AG08396 (cell line): ENCODE results near the gene PSMB7.
A peak's percentile ranks its signal among the peaks of the same experiment; 100 is the strongest.

Experiments
- DNase-seq: peaks from one replicate; pipeline ENCODE4 v3.0.0; 2012; ENCODE audit warnings: low spot score, mixed read lengths

PSMB7 gene

DNA sequence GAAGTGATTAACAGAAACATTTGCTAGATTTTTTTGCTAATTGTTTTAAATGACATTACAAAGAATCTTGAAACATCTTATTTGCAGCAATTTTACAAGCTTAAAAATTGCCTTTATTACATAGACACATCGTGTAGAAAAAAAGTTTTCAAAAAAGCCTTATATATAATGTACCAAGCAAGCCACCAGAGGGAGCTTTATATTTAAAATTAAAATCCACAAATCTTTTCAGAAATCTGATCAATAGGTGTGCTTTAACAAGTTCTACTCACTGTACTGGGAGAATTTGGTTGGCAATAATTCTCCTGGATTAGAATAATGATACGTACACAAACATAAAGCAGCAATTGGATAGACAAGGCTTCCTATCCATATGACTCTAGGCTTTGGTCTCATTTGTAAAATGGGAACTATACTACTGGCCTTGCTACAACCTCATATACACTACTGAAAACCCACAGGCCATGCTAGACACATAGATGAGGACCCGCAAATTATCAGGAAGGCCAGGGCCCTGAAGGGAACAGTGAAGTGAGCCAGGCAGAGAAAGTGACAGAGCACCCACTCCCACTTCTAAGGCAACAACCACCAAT lies 4.8 kb downstream of the PSMB7 start:
- DNase-seq: no peak

DNA sequence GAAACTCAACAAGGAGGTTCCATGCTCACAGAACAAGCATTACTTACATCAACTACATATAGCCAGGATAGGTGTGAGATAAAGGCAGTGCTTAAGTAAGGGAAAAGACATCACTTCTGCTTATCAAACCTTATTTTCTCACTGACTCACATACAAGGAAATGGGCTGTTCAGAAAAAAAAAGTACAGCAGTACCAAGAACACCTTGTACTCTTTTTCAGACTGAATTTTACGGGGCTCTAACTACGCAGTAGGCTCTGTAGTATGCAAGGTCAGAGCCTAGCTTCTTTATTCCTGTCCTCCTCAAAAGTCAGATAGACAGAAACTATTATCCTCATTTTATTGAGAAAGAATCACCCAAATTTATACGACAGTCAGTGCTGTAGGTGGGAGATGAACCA lies 5.8 kb downstream of the PSMB7 start:
- no peak for DNase-seq

DNA sequence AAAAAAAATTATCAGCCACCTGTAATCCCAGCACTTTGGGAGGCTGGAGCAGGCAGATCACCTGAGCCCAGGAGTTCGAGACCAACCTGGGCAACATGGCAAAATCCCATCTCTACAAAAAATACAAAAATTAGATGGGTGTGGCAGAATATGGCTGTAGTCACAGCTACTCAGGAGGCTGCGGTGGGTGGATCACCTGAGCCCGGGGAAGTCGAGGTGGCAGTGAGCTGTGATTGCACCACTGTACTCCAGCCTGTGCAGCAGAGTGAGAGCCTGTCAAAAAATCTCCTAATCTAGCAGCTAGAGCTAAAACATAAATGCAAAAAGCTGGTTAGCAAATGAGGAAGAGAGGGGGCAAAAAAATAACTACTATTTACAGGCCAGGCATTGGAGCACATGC lies 12.0 kb downstream of the PSMB7 start:
- no peak for DNase-seq

DNA sequence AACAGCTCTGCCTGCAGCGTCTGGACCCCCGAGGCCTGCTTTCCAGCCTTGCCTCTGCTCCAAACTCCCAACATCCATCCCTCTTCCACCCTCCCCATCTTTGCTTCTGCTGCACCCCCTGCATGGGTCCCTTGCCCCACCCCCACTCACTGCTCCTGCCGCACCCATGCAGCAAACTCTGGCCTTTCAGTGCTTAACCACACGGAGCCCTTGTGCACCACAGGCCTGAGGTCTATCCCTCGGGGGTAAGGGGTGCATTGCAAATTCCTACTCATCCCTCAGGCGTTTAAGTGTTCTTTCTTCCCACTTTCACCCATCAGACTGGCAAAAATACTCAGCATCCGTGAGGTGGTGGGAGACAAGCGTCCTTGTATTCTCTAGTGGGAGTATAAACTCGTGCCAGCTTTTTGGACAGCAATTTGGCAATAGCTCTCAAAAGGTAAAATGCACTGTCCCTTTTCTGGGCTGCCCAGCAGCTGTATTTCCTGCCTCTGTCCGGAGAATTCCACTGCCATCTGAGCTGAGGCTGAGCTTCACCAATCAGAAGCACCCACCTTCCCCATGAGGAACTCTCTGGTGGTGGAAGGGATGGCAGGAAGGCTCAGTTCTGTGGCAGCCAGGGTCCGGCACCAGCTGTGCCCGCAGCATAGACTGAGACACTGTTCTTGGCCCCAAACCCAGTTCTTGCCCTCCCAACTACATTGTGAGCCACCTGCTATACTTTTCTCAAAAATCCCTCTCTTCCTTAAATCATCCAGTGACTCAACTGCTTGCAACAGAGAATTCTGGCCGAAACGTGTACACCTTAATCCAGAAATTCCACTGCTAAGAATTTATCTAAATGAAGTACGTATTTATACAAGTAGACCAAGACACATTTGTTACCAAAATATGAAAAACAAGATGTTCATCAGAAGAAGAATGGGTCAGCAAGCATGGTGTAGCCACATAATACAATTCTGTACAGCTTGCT lies 15.0 kb downstream of the PSMB7 start:
- no peak for DNase-seq

DNA sequence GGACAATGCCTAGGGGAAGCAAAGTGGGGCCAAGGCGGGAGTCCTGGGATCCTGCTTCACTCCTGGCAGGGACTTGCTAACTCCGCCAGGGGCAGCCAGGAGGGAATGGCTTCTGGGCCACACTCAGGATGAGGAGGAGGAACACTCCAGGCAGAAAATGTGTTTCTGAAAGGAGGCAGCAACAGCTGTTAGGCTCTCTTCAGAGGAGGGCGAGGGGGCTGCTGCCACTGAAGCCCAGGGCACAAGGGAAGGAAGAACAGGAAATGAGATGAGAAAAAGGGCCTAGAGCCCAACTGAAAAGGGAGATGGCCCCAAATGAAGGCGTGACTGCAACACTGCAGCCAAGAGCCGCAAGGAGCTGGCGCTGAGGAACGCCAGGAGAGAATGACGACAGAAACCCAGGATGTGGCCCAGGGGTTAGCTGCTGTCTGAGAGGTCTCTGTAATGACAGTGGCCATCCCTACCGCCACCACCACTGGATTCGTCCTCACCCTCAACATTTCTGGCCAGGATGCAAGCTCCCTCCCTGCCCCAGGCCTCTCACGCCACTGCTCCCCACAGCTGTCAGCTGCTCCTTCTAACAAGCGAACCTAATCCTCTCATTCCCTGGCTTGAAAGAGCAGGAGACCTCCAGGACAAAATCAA lies 15.8 kb downstream of the PSMB7 start:
- DNase-seq: peak; percentile 65

DNA sequence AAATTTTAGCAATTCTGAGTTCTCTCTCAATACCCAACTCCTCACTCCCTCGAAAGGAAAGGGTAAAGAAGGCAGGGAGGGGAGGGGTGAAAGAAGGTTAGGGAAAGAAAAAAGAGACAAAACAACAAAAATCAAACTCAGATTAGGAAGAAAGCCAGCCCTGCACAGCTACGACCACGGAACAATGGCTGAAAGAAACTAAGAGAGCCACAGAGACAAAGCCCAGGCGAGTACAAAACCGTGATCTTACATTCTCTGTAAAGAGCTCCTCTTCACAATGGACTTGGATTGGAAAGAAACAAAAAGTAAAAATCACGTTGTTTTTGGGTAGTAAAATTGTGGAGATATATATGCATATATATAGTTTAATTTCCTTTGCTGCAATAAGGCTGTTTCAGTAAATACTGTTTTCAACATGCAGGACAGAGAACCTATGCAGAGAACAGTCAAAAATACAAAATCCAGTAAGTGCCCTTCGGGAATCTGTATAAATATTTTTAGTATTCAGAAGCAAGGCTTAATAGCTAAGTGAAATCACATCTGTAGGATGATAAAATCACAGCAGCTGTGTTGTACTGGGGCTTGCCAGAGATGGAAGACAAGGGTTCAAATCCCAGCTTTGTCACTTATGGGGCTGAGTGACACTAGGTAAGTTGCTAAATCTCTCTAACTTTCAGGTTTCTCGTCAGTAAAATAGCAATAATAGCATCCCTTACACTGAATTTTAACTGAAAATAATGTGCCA lies 16.9 kb downstream of the PSMB7 start:
- DNase-seq: no peak

DNA sequence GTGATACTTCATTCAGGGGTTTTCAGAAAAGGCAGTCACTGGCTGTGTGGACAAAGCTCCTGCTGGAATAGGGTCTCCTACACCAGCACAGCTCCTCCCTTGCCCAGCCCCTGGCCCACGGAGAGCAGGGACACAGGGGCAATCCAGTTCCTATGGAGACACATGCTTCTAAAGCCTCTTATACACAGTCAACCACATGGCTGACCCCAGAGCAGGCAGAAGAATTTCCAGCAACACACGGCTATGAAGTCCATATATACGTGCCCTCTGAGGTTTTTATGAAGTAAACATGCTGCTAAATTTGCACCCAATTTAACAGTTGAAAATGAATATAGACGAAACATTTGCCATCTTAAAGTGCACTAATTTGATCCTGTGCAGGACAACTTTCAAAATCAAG lies 19.4 kb downstream of the PSMB7 start:
- no peak for DNase-seq

DNA sequence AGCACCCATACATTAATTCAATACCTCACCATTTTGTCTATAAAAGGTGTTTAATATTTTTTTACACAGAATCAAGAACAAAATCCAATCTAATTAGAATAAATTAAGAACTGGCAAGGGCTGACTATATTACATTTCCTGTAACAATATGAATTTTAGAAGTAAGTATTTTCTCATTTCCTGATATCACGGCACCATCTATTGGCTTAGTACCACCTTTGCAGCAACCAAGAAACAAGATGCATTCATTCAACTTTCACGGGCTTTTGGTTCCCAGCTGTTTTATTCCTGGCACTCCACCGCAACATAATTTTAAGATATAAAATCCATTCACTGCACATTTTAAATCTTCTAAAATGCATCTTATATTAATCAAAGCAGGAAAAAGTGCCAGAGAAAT lies 20.6 kb downstream of the PSMB7 start:
- no peak for DNase-seq

DNA sequence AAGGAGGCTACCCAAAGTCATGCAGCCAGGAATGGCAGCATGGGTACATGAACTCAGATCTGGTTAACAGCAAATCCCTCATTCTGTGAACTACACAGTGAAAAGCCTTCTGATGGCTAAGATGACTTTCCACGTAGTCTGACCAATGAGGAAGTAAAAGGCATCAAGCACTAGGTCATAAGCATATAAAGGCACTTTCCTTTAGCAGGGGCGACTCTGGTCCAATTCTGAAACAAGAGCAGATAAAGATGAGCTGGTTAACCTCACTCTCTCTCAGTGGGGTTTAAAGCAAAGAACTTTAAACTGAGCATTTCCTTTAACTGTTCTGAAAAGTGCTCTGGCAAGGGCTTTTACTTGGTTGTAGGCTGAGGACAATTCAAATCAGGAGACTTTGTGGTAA lies 21.1 kb downstream of the PSMB7 start:
- no peak for DNase-seq

DNA sequence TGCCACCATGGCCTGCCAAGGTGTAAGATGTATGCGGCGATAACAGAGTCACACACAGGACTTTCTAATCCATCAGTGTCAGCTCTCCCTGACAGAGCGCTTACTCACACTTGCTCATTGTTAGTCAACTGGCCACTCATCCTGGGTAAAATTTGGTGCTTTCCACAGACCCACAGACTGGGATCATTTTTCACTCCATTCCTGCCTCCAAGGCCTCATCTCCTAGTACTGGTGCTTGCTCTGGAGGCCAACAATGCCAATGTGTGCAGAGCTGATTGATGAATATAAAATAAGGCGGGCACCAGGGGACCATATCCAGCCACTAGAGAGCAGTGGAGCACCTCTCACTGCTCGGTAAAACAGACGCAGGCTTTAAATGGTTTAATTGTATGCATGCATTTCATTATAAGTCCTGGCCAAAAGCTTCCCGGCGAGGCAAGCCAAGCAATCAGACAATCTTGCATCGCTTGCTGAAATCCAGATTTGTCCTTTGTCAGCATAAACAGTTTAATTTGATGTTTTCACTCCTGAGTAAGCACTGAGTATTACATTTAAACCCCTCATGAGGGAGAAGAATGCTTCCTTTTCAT lies 22.3 kb downstream of the PSMB7 start:
- DNase-seq: peak; percentile 64

DNA sequence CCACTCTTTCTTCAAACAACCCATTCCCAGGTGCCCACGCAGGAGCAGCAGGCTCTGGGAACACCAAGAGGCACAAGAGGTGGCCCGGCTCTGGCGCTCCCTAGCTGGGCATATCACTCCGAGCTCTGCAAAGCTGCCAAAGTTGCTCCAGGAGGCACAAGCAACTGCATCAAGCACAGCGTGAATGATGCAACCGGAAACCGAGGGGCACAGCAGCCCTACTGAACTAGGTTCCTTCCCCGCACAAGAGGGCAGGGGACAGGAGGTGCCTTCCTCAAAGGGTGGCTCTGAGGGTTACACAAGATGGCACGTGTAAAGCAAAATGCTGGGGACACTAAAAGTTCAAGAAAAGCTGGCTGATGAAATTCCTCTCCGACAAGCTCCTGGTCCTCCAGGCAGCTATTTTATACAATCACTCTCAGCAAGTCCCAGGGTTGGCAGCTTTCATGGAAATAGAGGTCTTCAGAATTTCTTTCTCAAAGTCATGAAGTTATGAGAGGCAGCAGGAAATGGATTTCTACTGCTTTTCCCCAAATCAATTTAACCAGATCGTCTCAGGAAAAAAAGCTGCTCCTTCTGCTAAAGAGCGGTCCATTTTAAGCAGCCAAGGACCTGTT lies 22.9 kb downstream of the PSMB7 start:
- DNase-seq: no peak

DNA sequence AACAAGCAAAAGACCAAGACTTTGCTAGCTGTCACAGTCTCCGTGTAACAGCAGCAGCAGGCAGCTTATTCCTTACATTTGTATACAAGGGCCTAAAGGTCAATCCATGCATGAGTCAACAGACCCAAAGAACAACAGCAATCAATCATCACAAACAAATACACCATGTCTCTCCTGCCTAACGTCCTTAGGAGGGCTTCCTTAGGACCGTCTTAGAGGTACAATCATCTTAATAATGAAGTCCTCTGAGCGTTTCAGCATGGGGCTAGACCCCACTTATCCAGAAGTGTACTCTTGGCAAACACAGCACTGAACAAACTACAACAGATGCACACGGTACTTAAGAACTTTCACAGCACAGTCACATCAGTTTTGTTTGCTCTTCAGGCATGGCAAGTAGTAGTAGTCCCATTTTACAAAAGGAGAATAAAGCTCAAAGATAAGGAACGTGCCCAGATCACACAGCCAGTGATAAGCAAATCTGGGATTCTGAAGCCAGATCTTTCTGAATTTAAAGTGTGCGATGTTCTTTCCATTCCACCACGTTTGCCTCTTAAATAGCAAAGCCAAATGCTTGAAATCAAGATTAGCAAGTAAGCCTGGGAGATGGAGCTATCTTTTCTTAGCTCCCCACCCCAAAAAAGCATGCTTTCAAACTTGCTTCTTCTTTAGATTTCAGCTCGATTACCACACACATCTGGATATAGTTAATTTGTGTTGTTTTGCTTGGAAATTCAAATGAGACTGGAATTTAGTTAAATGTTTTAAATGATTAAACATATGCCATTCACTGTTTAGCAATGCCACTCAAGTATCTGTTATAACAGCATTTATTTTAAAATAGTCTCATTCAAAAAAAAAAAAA lies 24.2 kb downstream of the PSMB7 start:
- DNase-seq: no peak

DNA sequence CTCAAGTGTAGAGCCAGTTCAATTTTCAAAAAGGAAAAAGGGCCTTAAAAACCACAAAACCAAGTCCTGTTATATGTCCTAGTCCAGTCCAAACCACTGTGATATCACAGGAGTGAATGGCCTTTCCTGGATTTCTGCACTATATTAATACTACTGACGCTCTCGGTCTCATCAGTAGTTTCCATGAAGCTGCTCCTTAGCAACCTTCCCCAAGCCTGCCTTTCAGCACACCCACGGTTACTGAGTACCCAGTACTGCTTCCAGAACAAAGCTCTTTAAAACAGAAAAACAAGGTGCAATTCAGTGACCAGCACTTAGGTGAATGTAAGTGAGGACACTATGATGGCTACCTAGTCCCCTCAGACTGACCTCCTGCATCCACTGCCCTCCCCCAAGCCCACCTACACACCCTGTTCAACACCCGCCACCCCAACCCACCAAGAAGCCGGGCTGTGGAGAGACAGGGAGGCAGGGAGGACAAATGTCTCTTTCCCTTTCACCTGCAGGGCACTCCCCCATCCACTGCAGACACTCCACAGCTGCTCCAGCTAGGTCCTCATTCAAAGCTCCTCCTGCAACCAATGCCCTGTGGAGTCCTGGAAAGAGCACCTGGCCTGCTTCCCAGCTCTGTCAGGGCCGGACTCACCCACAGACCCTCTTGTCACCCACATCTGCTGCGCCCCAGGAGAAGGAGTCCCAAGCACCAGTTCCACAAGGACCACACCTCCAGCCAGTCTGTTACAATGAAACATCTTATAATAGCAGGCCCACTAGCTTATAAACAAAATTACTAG lies 25.9 kb downstream of the PSMB7 start:
- DNase-seq: no peak

DNA sequence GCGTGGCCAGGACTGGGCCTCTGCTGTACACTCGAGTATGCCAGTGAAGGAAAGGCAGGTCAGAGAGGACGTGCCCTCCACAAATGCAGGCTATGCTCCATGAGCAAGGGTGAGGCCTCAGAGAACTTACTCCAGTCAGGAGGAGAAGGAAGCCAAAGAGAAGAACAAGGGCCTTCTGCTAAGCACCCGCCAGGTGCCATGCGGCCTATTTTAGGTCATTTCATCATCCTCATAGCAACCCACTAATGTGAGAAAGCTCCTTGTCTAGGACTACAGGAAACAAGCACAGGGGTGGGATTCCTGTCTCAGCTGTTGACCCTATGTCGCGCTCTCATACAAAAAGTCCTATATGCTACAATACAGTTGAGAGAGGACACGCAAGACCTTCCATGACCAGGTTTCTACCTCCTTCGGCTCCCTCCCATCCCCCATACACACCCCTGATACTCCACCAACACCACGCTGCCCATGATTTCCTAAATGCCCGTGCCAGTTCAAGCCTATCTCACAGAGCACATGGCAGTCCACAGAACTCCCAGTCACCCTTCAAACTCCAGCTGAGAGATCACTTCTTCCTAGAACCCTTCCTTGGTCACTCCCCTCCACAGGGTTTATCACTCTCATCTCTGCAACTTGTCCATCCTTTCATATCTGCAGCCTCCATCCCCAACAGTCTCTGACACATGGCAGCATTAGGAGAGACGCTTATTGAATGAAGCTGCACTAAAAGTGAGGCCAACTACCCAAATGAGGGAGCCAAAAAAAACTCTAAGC lies 26.8 kb downstream of the PSMB7 start:
- no peak for DNase-seq

DNA sequence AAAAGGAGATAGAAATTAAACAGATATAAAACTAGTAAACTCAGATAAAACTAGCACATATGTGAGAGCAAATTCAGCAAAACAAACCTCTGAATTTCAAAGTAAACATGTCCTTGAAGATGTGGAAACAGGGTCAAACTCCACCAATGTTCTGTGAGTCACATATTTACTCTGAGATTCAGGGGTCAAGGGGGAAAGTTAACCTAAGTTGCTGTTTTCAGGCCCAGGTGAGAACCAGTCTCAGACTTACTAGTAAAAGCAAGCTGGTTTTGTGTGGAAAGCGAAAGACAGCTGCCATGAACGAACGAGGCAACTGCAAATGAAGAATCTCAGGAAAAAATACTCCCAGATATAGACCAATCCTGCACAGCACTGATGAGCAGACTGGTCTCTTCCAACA lies 29.0 kb downstream of the PSMB7 start:
- no peak for DNase-seq

DNA sequence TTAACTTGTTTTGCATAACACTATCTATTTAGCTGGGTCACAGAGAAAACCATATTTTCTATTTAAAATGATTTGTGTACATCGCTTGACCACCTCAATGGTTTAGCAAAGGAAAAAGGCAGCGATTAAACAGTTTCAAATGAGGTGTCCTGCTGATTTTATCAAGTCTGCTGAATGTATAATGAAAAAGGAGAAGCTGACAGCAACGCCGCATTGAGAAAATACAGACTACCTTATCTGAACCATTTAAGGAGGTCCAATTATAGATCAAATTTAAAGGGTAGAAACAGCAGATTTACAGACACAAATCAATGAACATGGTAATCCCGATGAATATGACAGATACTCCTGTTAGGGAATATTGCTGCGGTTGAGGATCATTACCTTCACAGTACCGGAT lies 29.6 kb downstream of the PSMB7 start:
- DNase-seq: no peak

DNA sequence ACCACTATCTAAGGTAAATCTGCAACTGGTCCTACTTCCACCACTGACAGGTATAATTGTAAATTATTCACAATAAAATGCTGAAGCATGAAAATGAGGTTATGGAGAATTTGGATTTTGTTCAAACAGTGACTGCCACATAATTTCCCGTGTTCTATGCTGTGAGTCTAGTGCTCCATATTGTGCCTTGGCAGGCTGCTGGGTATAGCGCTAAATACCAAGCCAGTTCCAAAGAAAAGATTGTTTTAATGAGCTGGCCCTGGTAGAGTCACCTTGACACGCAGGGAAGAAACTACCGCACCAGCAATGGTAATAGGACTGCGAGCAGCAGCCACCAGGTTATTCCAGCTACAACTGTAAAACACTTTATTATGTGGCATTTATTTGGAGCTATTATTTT lies 30.4 kb downstream of the PSMB7 start:
- DNase-seq: no peak

DNA sequence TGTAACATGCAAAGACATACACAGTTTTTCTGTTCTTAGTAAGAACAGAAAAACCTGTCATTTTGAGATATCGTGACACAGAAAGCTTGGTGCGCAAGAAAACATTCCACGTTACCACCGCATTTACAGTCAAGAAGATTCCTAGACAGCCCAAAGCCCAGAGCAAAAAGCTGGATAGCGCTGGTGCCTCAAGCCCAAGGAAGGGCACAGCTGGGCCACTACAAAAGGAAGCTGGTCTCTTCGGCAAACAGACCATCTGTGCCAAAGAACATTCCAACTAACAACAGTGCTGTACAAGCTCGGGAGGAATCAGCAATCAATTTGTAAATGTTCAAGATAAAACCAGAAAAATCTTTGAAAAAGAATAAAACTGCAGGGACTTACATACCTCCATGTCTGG lies 31.0 kb downstream of the PSMB7 start:
- DNase-seq: no peak
